Right lobe of liver (tissue), 6 donors: Measurements from ENCODE around the gene ATL1. TPM values are rescaled to one million over a fixed set of nuclear protein-coding genes. Genes with fewer than 3 reads are reported as not detected.

Experiments used
- ATAC-seq, 4 donors: fragments of 200-7000 bp; cut with Tn5 transposase; one replicate each; pipeline ENCODE4 v1.9.1; 2020; ENCODE audit warnings: mild to moderate bottlenecking in 4 of 4, moderate library complexity in 4 of 4
- DNase-seq, 3 donors: peaks; one replicate each; pipeline ENCODE4 v3.0.0-alpha.2; 2020
- H3K27ac ChIP-seq, 3 donors: fragments of 200-600 bp; one replicate each; pipeline ENCODE4 v1.8.0; 2022
- H3K27me3 ChIP-seq, 2 donors: fragments of 200-600 bp; one replicate each; pipeline ENCODE4 v1.8.0; 2022
- H3K36me3 ChIP-seq, 4 donors: fragments of 200-600 bp; sonication (generic) in 1 of 4; one replicate each; pipeline versions ENCODE4 v1.5.1 to v1.8.0; 2017 to 2022; ENCODE audit warnings: control low read depth in 1 of 4
- H3K4me1 ChIP-seq, 4 donors: fragments of 200-600 bp; sonication (generic) in 1 of 4; one replicate each; pipeline versions ENCODE4 v1.5.1 to v1.8.0; 2017 to 2022; ENCODE audit warnings: control low read depth in 1 of 4
- H3K4me3 ChIP-seq, 3 donors: fragments of 200-600 bp; one replicate each; pipeline ENCODE4 v1.8.0; 2022
- H3K9me3 ChIP-seq, 4 donors: fragments of 200-600 bp; sonication (generic) in 1 of 4; one replicate each; pipeline versions ENCODE4 v1.5.1 to v1.8.0; 2017 to 2022; ENCODE audit warnings: control low read depth in 1 of 4
- POLR2A ChIP-seq: fragments of 450-650 bp; IDR thresholded peaks from one replicate; pipeline ENCODE4 v1.6.1; 2017; ENCODE audit warnings: antibody characterized with exemption, mild to moderate bottlenecking
- WGBS: methylation state at CpG from one replicate; pipeline ENCODE4 v1.1.6; 2018; ENCODE audit warnings: low coverage, low lambda C conversion rate; ENCODE audit not compliant: insufficient coverage; ENCODE audit errors: missing lambda C conversion rate; 5-methylcytosine and 5-hydroxymethylcytosine counted together
- intact Hi-C, 2 donors: fragments of 100-400 bp; cut with DNase I; formaldehyde crosslinking; loops; one replicate each; pipeline versions ENCODE4 v1.11.2 to v1.14.1; 2022
- total RNA-seq, 6 experiments: library from RNA; depleted of rRNA in 2 of 6; stranded (reverse); fragments of >200 nt in 2 of 6; fragmentation: NEBNext Ultra II Directional in 3 of 6; extraction: Animal tissue kit (Norgen Biotek cat#: 25700) in 3 of 6; gene quantifications; one replicate each; pipeline versions ENCODE4 v1.1.0 to v1.2.4, GENCODE V29; 2016 to 2023
- TF ChIP-seq, protein P1 (sequence below), 4 donors: fragments of 200-600 bp in 3 of 4; fragments of 450-650 bp in 1 of 4; IDR thresholded peaks; one replicate each; pipeline versions ENCODE4 v1.5.1 to v1.8.0; 2016 to 2022; ENCODE audit warnings: antibody characterized with exemption in 4 of 4, mild to moderate bottlenecking in 2 of 4
- donor health status: DM: no; HTN: yes; CAD: no.
- donor health status: DM: no; HTN: no; CAD: no.
- donor health status: DM: no; HTN: no; CAD: no.
- donor health status: DM: no; HTN: yes; CAD: no.
- donor health status: DM: no; HTN: yes; CAD: no.

The ATL1 gene
- total RNA-seq, 6 experiments from 2014 or later = 0.18 to 0.47 (median 0.27) TPM; not detected in 1

DNA sequence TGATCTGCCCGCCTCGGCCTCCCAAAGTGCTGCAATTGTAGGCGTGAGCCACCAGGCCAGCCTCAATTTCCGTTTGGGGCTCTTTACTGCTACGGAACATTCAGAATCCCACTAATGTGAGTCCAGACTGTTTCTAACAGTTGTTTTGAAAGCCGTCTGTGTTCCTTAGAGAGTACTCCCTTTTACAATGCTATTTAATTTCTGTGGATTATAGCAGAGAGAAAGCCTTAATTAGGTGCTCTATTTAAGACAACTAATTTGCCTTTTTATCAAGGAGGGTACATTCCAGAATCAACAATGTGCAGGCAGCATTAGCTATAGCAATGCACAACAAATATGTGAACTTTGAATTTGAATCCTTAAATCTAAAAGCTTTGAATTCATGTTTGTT is 110.9 kb downstream of the ATL1 start:
- TF ChIP-seq POLR2A = no peak
- TF ChIP-seq, protein P1, sequence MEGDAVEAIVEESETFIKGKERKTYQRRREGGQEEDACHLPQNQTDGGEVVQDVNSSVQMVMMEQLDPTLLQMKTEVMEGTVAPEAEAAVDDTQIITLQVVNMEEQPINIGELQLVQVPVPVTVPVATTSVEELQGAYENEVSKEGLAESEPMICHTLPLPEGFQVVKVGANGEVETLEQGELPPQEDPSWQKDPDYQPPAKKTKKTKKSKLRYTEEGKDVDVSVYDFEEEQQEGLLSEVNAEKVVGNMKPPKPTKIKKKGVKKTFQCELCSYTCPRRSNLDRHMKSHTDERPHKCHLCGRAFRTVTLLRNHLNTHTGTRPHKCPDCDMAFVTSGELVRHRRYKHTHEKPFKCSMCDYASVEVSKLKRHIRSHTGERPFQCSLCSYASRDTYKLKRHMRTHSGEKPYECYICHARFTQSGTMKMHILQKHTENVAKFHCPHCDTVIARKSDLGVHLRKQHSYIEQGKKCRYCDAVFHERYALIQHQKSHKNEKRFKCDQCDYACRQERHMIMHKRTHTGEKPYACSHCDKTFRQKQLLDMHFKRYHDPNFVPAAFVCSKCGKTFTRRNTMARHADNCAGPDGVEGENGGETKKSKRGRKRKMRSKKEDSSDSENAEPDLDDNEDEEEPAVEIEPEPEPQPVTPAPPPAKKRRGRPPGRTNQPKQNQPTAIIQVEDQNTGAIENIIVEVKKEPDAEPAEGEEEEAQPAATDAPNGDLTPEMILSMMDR (IDR thresholded peaks at IDR 0.05) = no peak
- DNase-seq = no peak
- H3K27ac ChIP-seq = no peak overlapping the region
- WGBS = 82% methylated on average over 5 of the region's 6 CpGs
- H3K9me3 ChIP-seq = no peaks in the 10 kb centered on the region
- ATAC-seq = no peak
- intact Hi-C loops = no loop called here
- H3K36me3 ChIP-seq = no peaks in the 10 kb centered on the region
- H3K4me3 ChIP-seq = no peak overlapping the region
- H3K27me3 ChIP-seq = no peaks in the 10 kb centered on the region
- H3K4me1 ChIP-seq = peaks cover 0 to 12% (median 2%) of the 10 kb centered on the region in 4 donors

DNA sequence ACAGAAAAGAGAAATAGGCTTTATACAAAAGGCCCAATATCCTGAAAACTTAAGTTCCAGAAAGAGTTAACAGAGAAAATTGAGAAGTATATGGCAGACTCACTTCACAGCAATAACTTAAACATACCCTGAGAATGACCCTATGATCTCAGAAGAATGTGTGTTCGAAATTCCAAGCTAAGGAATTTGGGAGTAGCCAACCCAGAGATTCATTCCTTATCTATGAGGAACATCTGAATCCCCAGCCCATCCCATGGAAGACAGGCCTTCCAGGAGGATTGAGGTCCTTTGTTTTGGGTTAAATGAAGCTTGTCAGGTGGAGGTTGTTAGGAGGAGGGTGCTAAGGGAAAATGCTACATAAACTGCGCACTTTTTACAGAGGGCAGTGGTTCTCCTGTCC is 115.7 kb downstream of the ATL1 start:
- Histone ChIP-seq H3K36me3 (no peaks in the 10 kb centered on the region), H3K9me3 (no peaks in the 10 kb centered on the region), H3K4me3 (no peak overlapping the region), H3K27me3 (no peaks in the 10 kb centered on the region), H3K27ac (no peak overlapping the region), H3K4me1 (no peaks in the 10 kb centered on the region)
- intact Hi-C loops = no loop called here
- no peak for ATAC-seq
- TF ChIP-seq, protein P1 (IDR thresholded peaks at IDR 0.05) = no peak
- no peak for TF ChIP-seq POLR2A
- WGBS = 83% methylated on average over 2 of the region's 2 CpGs
- DNase-seq = no peak

DNA sequence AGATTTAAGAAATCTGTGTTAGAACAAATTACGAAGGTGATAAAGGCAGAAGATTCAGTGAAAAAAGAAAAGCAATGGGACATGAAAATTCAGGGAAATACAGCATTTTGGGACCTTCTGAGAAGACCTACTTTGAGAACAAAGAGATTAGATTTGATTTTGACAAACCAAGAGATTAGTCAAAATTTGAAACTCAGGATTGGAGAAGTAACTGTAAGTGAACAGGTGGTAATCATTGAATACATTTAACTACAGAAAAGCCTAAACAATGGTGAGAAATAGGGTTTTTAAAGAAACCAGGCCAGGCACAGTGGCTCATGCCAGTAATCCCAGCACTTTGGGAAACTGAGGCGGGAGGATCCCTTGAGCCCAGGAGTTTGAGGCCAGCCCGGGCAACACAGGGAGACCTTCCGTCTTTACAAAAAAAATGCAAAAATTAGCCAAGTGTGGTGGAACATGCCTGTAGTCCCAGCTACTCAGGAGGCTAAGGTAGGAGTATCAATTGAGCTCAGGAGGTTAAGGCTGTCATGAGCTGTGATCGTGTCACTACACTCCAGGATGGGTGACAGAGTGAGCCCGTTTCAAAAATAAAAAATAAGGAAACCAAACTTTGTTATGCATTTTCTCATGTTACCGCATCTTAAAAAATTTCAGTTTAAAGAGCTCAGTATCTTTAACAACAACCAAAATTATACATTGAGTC is 117.0 kb downstream of the ATL1 start:
- Histone ChIP-seq H3K27ac (no peak overlapping the region), H3K36me3 (no peaks in the 10 kb centered on the region), H3K27me3 (no peaks in the 10 kb centered on the region), H3K4me3 (no peak overlapping the region), H3K4me1 (no peaks in the 10 kb centered on the region), H3K9me3 (no peaks in the 10 kb centered on the region)
- ATAC-seq (no peak), DNase-seq (no peak)
- intact Hi-C loops = no loop called here
- 67% methylated on average over 7 of the region's 7 CpGs for WGBS
- TF ChIP-seq, protein P1 (IDR thresholded peaks at IDR 0.05) = no peak
- no peak for TF ChIP-seq POLR2A

DNA sequence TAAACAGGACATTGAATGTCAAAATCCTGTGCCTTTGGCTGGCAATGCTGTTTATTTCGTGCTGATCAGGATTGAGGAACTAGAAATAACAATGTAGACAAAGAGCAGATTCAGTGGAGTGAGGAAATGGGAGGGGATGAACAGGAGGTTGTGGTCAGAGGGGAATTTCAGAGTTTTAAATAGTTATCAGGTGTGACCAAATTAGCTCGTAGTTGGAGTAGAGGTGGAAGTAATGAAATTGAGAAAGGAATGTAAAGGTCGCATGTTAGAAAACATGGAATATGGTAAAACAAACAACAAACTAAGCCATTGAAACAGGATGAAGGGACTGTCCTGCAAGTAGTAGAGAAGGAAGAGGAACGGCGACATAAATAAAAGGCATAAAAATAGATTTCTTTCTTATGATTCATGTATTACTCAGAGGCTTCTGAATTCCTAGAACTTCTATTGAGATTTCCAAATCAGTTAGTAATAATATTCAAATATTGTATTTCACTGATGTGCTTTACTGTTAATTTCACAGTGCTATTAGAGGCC is 117.7 kb downstream of the ATL1 start:
- peak; percentile 36 to 67 (median 45) for ATAC-seq
- Histone ChIP-seq H3K36me3 (no peaks in the 10 kb centered on the region), H3K27me3 (no peaks in the 10 kb centered on the region), H3K4me3 (no peak overlapping the region), H3K27ac (no peak overlapping the region), H3K4me1 (no peaks in the 10 kb centered on the region), H3K9me3 (no peaks in the 10 kb centered on the region)
- WGBS = 34% methylated on average over 5 of the region's 5 CpGs
- TF ChIP-seq, protein P1 (IDR thresholded peaks at IDR 0.05) = no peak
- no peak for TF ChIP-seq POLR2A
- intact Hi-C loops = no loop called here
- no peak for DNase-seq
